Bronchus fibroblast of lung (primary cell): Measurements from ENCODE around the gene INCENP. TPM values are rescaled to one million over a fixed set of nuclear protein-coding genes. Genes with fewer than 3 reads are reported as not detected.

ENCODE experiments used
- total RNA-seq: library from RNA; depleted of rRNA; stranded (reverse); fragments of >200 nt; gene quantifications from 2 replicates; pipeline ENCODE4 v1.2.3, GENCODE V29; 2015

The INCENP gene
- total RNA-seq = 53.6 and 60.4 TPM in 2 replicates

GRCh38 chr11:62123669-62124185 lies at the start of gene INCENP:
TSS of gene INCENP (plus strand) at chr11:62124011. CDS start at chr11:62128162, 4,151 bp downstream.

GRCh38 chr11:62190011-62190410 lies 66.2 kb downstream of the INCENP start, which contains the start of gene SCGB1D1:
TSS of gene SCGB1D1 (plus strand) at chr11:62190216. CDS start at chr11:62190285, 69 bp downstream.

Other genes with a start within 250 kb of the INCENP start
- 49.6 and 53.8 TPM in 2 replicates for gene FADS3, start 232.5 kb upstream of the INCENP start, total RNA-seq
- 0.89 and 3.0 TPM in 2 replicates for gene RAB3IL1, start 206.4 kb upstream of the INCENP start, total RNA-seq
- gene BEST1, start 173.7 kb upstream of the INCENP start, total RNA-seq = 1.7 and 2.2 TPM in 2 replicates
- gene FTH1, start 156.4 kb upstream of the INCENP start, total RNA-seq = 569 and 797 TPM in 2 replicates
- gene SCGB1D1, start 66.2 kb downstream of the INCENP start, total RNA-seq = not detected in 2 replicates
- not detected in 2 replicates for gene SCGB2A1, start 84.7 kb downstream of the INCENP start, total RNA-seq
- gene SCGB1D2, start 118.2 kb downstream of the INCENP start, total RNA-seq = not detected in 2 replicates
- gene SCGB2A2, start 146.1 kb downstream of the INCENP start, total RNA-seq = not detected in 2 replicates
- gene SCGB1D4, start 175.1 kb downstream of the INCENP start, total RNA-seq = not detected in 2 replicates
- gene ASRGL1, start 213.4 kb downstream of the INCENP start, total RNA-seq = 1.8 and 3.1 TPM in 2 replicates